SU-DHL-6 (cell line): ENCODE measurements around the gene SLC35F5.
A peak's percentile ranks its signal among the peaks of the same experiment; 100 is the strongest.
"Not testable (repeated sequence)": the region's sequence is repeated elsewhere in the genome, so short reads cannot be mapped to it uniquely, and the experiment has no call there.

Experiments
- H2AFZ ChIP-seq: fragments of 200-600 bp; sonication (generic); 2 replicates; pipeline ENCODE4 v1.6.1; 2014; ENCODE audit warnings: low read depth, mild to moderate bottlenecking, moderate library complexity, mixed read lengths, antibody characterized with exemption, low read length; ENCODE audit not compliant: severe bottlenecking
- H3F3A ChIP-seq: fragments of 200-600 bp; shearing (Covaris generic); 2 replicates; pipeline ENCODE4 v1.6.0; 2016; ENCODE audit warnings: antibody characterized with exemption, mild to moderate bottlenecking; ENCODE audit not compliant: insufficient read depth
- H3K27ac ChIP-seq: fragments of 200-600 bp; sonication (generic); 2 replicates; pipeline ENCODE4 v1.5.1; 2016; ENCODE audit warnings: low read depth, mild to moderate bottlenecking, low read length, moderate library complexity, mixed read lengths
- H3K27me3 ChIP-seq: fragments of 200-600 bp; sonication (generic), shearing (Covaris generic); 2 replicates; pipeline ENCODE4 v1.6.0; 2014; ENCODE audit warnings: mild to moderate bottlenecking, low read length
- H3K36me3 ChIP-seq: fragments of 200-600 bp; sonication (generic); 2 replicates; pipeline ENCODE4 v1.6.1; 2014; ENCODE audit warnings: mild to moderate bottlenecking, low read length, mixed read lengths
- H3K4me2 ChIP-seq: fragments of 300-600, 200-600 bp; shearing (Covaris generic), sonication (generic); 2 replicates; pipeline ENCODE4 v1.6.0; 2014; ENCODE audit warnings: low read length, low read depth, mild to moderate bottlenecking; ENCODE audit not compliant: poor library complexity, severe bottlenecking
- H3K4me3 ChIP-seq: fragments of 200-600 bp; sonication (generic); 2 replicates; pipeline ENCODE4 v1.5.1; 2014; ENCODE audit warnings: antibody characterized with exemption, low read length, mild to moderate bottlenecking, mixed read lengths; ENCODE audit not compliant: insufficient read depth, poor library complexity, severe bottlenecking
- H3K79me2 ChIP-seq: fragments of 200-600 bp; sonication (generic); 2 replicates; pipeline ENCODE4 v1.6.1; 2014; ENCODE audit warnings: mild to moderate bottlenecking, low read length, moderate library complexity; ENCODE audit not compliant: insufficient read depth
- H3K9ac ChIP-seq: fragments of 200-600 bp; sonication (generic); 2 replicates; pipeline ENCODE4 v1.7.0; 2014; ENCODE audit warnings: mild to moderate bottlenecking, low read length
- H3K9me2 ChIP-seq: fragments of 200-600 bp; sonication (generic); replicated peaks from 2 replicates; pipeline ENCODE4 v1.6.1; 2014; ENCODE audit warnings: low read length; ENCODE audit not compliant: insufficient read depth
- H3K9me3 ChIP-seq: fragments of 200-600 bp; sonication (generic); 2 replicates; pipeline ENCODE4 v1.6.1; 2014; ENCODE audit warnings: low read length, mixed read lengths; ENCODE audit not compliant: insufficient read depth
- H4K20me1 ChIP-seq: fragments of 200-600 bp; sonication (generic); 2 replicates; pipeline ENCODE4 v1.6.1; 2014; ENCODE audit warnings: low read depth, mild to moderate bottlenecking, antibody characterized with exemption, low read length, moderate library complexity, mixed read lengths
- CTCF ChIP-seq: fragments of 200-600 bp; sonication (generic); IDR thresholded peaks from one replicate; pipeline ENCODE4 v1.5.1; 2017; ENCODE audit warnings: antibody characterized with exemption, mild to moderate bottlenecking, low read length, moderate library complexity; ENCODE audit not compliant: insufficient read depth, poor library complexity, severe bottlenecking
- EZH2phosphoT487 ChIP-seq: fragments of 200-600 bp; sonication (generic), shearing (Covaris generic); conservative IDR thresholded peaks from 2 replicates; pipeline ENCODE4 v1.6.1; 2018; ENCODE audit warnings: mild to moderate bottlenecking, antibody characterized with exemption, low read length, moderate library complexity, mixed read lengths

Gene SLC35F5

GRCh38 chr2:113694438-113694837, 62.0 kb downstream of the SLC35F5 start:
- Histone ChIP-seq H3K4me3 (peak overlapping the region; percentile 20), H3K27ac (peak overlapping the region; percentile 97), H3F3A (peaks cover 82% of the 10 kb centered on the region), H3K9me3 (no peaks in the 10 kb centered on the region), H3K36me3 (no peaks in the 10 kb centered on the region), H3K79me2 (no peaks in the 10 kb centered on the region), H3K4me2 (peak overlapping the region; percentile 78), H3K9ac (peak overlapping the region; percentile 58), H3K9me2 (no peaks in the 10 kb centered on the region), H3K27me3 (no peaks in the 10 kb centered on the region), H4K20me1 (no peaks in the 10 kb centered on the region), H2AFZ (peak overlapping the region; percentile 31)
- TF ChIP-seq CTCF (no peak), EZH2phosphoT487 (no peak)

- peak overlapping the region; percentile 27 for H3K4me3 ChIP-seq
- peaks cover 68% of the 10 kb centered on the region for H3F3A ChIP-seq
- peak overlapping the region; percentile 97 for H3K27ac ChIP-seq
- H3K9ac ChIP-seq = peak overlapping the region; percentile 58
- TF ChIP-seq EZH2phosphoT487 (no peak), CTCF (no peak)
- H2AFZ ChIP-seq = peak overlapping the region; percentile 12
- H4K20me1 ChIP-seq = no peaks in the 10 kb centered on the region
- H3K9me3 ChIP-seq = no peaks in the 10 kb centered on the region
- H3K9me2 ChIP-seq = no peaks in the 10 kb centered on the region
- H3K79me2 ChIP-seq = no peaks in the 10 kb centered on the region
- H3K36me3 ChIP-seq = no peaks in the 10 kb centered on the region
- H3K27me3 ChIP-seq = no peaks in the 10 kb centered on the region
- H3K4me2 ChIP-seq = peak overlapping the region; percentile 78
Observed at GRCh38 chr2:113692698-113693428, 63.6 kb downstream of the SLC35F5 start.

GRCh38 chr2:113690871-113691270, 65.6 kb downstream of the SLC35F5 start:
- H2AFZ ChIP-seq, H3K9me3 ChIP-seq, H3K9me2 ChIP-seq, H4K20me1 ChIP-seq, H3K27me3 ChIP-seq, H3K9ac ChIP-seq, H3K79me2 ChIP-seq, H3K4me3 ChIP-seq, H3K36me3 ChIP-seq: not testable (repeated sequence)
- Histone ChIP-seq H3F3A (peaks cover 49% of the 10 kb centered on the region), H3K27ac (peak overlapping the region; percentile 97; the same call in 1 of the 2 replicates), H3K4me2 (peak overlapping the region; percentile 78)

GRCh38 chr2:113686537-113686936, 69.9 kb downstream of the SLC35F5 start:
- peaks cover 9% of the 10 kb centered on the region; the same call in 1 of the 2 replicates for H3F3A ChIP-seq
- H3K9ac ChIP-seq = no peak overlapping the region
- no peaks in the 10 kb centered on the region for H3K36me3 ChIP-seq
- no peak overlapping the region for H3K4me2 ChIP-seq
- H3K4me3 ChIP-seq = no peak overlapping the region
- H3K9me2 ChIP-seq = no peaks in the 10 kb centered on the region
- no peaks in the 10 kb centered on the region for H3K27me3 ChIP-seq
- H3K79me2 ChIP-seq = no peaks in the 10 kb centered on the region
- H3K27ac ChIP-seq = no peak overlapping the region
- H3K9me3 ChIP-seq = no peaks in the 10 kb centered on the region
- no peak overlapping the region for H2AFZ ChIP-seq
- TF ChIP-seq EZH2phosphoT487 = no peak
- no peak for TF ChIP-seq CTCF
- no peaks in the 10 kb centered on the region for H4K20me1 ChIP-seq
